Smooth muscle cell of the brain vasculature (primary cell): Measurements from ENCODE around the gene LIN28B.

ENCODE experiments used
- DNase-seq: peaks from one replicate; pipeline ENCODE4 v3.0.0-alpha.2; 2012; ENCODE audit warnings: low read depth, low spot score

LIN28B gene

DNA sequence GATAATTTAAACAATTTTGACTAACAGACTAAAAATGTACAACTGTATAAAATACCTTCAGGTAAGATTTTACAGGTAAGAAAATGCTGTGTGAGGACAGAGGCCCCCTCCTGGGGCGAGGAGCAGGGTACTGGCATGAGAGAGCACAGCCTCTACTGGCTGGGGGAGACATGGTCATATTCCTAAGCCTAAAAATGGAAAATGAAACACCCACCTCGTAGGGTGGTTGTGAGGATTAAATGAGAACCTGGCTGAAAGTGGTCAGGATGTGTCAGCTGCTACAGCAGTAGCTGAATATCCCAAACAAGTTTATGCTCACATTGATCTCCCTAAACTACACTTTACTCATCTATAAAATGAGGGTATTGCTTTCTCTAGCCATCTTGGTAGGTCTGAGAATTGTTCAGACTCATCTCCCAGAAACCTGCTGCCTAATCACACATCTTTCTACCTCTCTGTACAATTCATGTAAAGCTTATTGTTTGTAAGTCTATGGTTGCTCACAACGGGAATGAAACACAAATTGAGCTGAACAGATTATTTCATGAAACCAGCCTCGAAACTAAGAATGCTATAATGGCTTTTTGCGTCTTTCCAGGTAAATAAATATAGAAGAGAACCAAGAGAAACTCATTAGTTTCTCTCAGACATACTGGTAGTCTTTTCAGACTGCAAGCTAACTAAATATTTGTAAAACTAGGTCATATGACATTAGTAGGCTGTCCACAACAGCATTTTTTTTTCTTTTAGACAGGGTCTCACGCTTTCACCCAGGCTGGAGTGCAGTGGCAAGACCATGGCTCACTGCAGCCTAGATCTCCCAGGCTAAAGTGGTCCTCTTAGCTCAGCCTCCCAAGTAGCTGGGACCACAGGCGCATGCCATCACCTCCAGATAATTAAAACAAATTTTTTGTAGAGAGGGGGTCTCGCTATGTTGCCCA is 153.3 kb downstream of the LIN28B start:
- DNase-seq = no peak

- DNase-seq = no peak
Observed at GRCh38 chr6:105111105-105111504, 154.2 kb downstream of the LIN28B start.

GRCh38 chr6:105111871-105112270 is 155.0 kb downstream of the LIN28B start:
- DNase-seq = no peak

- no peak for DNase-seq
Observed at GRCh38 chr6:105112577-105112976, 155.7 kb downstream of the LIN28B start.

DNA sequence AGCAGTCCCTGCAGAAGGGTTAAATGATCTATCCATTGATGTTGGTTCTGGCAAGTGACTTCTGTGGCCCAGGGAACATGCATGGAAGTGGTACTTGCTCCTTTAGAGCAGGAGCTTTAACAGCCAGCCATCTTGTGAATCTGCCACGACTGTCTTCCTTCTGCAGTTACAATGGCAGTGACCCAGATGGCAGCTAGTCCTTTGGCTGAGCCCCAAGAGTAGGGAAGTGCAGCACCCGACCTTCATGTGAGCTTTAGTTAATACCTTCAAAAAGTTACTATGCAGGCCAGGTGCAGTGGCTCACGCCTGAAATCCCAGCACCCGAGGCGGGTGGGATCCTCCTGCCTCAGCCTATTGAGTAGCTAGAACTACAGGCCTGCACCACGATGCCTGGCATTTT is 156.5 kb downstream of the LIN28B start:
- no peak for DNase-seq

DNA sequence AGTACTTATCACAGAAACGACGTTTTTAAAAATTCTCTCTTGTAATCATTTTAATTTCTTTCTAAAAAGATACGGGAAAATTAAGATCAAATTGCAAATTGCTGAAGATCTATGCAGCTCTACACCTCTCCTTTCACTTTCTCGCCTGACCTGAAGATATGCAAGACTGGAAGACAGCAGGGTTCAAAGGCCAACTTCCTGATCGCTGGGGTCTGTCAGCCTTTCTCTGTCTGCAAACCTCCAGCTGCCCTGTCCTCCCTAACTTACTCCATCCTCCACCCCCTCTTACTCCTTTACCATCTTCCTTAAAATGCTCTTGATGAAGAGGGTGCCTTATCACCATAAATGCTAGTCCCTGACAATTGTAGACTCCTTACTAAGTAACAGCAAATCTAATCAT is 159.2 kb downstream of the LIN28B start:
- DNase-seq = no peak

DNA sequence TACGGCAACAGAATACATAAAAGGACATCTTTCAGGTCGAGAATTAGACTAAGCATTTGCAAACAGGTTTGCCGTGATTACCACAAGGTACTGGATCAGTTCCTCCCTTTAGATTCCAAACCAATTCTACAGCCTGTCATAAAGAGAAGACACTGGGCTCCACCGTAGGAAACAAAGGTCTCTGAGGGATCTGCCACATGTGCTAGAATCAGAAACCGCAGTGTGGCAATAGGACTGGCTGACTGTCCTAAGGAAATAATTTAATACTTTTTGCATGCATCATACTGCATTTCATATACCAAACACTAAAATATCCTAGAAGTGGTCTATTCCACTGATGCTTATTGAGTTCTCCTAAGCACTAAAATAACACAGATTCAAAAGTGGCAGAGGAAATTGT is 163.7 kb downstream of the LIN28B start:
- DNase-seq = no peak

- DNase-seq = no peak
Observed at GRCh38 chr6:105121981-105122380, 165.1 kb downstream of the LIN28B start.

DNA sequence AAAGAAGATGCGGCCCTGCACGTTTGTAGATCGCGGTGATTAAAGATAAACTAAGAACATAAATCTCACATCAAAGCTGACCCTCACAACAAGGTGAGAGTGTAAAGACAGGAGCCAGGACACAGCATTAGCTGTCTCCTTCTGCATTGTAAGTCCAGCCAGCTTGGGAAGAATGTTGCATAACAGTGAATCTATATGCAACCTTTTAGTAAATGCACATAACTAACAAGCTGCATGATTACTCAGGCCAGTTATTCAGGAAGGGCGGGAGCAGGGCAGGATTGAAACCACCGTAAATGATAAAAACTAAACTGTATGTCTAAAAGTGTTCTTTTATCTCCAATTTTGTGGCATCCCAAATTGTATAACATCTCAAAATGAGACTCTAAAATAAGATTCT is 165.8 kb downstream of the LIN28B start:
- no peak for DNase-seq
